ENCODE measurements around the gene GYG1. TPM values are rescaled to one million over a fixed set of nuclear protein-coding genes. Genes with fewer than 3 reads are reported as not detected.

Gene GYG1
- total and polyA plus RNA-seq, 2 experiments from 2014 or later: 33.2 to 40.9 TPM

DNA sequence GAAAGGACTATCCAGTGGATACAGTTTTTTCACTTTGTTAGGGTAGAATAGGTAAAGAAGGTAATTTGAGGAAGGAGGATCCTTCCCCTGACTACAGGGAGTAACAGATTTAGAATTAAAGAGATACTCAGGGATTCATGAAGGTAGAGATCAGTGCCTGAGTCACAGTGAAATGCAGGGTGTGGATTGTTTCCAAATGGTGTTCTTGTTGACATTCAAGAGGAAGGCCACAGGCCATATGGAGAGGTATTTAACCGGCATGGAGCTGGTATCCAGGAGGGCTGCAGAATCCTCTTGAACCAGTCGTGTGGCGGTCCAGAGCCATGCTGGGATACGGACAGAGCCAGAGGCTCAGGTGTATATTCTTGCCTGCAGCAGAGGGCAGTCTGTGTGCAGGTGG, 28.2 kb downstream of the GYG1 start:
- H3K4me3 Mint-ChIP-seq: no peak overlapping the region
- H3K27ac ChIP-seq (ENCODE audit: low read depth): peak overlapping the region; percentile 91
- H4K20me1 ChIP-seq (replicated peaks; ENCODE audit: insufficient read depth): no peaks in the 10 kb centered on the region
- no peaks in the 10 kb centered on the region for H3F3A ChIP-seq (replicated peaks; ENCODE audit: low read depth)
- H2AFZ ChIP-seq: no peak overlapping the region
- peaks cover 11% of the 10 kb centered on the region for H3K27me3 Mint-ChIP-seq (ENCODE audit: insufficient read depth, low read depth, poor library complexity)
- DNase-seq (ENCODE audit: low spot score) (peak; percentile 17), ATAC-seq (peak; percentile 33)
- peaks cover 46% of the 10 kb centered on the region for H3K36me3 Mint-ChIP-seq (ENCODE audit: low read depth)
- no peaks in the 10 kb centered on the region for H3K79me2 ChIP-seq (replicated peaks; ENCODE audit: insufficient read depth)
- no peaks in the 10 kb centered on the region for H3K9me2 ChIP-seq (ENCODE audit: insufficient read depth)
- TF ChIP-seq POLR2AphosphoS5 (IDR thresholded peaks at IDR 0.05; ENCODE audit: low read depth) (no peak), ZNF331 (CRISPR knock-in tag; IDR thresholded peaks at IDR 0.05; ENCODE audit: low read depth) (no peak), ZNF114 (CRISPR knock-in tag; IDR thresholded peaks at IDR 0.05) (no peak), EZH2phosphoT487 (IDR thresholded peaks at IDR 0.05; ENCODE audit: unreplicated experiment) (no peak), STAT1 (IDR thresholded peaks at IDR 0.05; ENCODE audit: unreplicated experiment) (no peak)
- TF ChIP-seq, protein P1, sequence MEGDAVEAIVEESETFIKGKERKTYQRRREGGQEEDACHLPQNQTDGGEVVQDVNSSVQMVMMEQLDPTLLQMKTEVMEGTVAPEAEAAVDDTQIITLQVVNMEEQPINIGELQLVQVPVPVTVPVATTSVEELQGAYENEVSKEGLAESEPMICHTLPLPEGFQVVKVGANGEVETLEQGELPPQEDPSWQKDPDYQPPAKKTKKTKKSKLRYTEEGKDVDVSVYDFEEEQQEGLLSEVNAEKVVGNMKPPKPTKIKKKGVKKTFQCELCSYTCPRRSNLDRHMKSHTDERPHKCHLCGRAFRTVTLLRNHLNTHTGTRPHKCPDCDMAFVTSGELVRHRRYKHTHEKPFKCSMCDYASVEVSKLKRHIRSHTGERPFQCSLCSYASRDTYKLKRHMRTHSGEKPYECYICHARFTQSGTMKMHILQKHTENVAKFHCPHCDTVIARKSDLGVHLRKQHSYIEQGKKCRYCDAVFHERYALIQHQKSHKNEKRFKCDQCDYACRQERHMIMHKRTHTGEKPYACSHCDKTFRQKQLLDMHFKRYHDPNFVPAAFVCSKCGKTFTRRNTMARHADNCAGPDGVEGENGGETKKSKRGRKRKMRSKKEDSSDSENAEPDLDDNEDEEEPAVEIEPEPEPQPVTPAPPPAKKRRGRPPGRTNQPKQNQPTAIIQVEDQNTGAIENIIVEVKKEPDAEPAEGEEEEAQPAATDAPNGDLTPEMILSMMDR (conservative IDR thresholded peaks at IDR 0.05; ENCODE audit: low read depth in 2 of 2): peak in 1 of 2 experiments; percentile 27; a peak in 1 of 4 replicates
- no peaks in the 10 kb centered on the region for H3K27me3 ChIP-seq (ENCODE audit: insufficient read depth)
- peak overlapping the region; percentile 48; the same call in 1 of the 2 replicates for H3K4me2 ChIP-seq
- H3K27ac Mint-ChIP-seq: peak overlapping the region; percentile 89
- H3K4me1 ChIP-seq (ENCODE audit: insufficient read depth): peaks cover 26% of the 10 kb centered on the region
- H3K36me3 ChIP-seq (ENCODE audit: insufficient read depth): peaks cover 9% of the 10 kb centered on the region
- H3K4me3 ChIP-seq: no peak overlapping the region
- peaks cover 13% of the 10 kb centered on the region for H3K9me3 Mint-ChIP-seq
- peaks cover 44% of the 10 kb centered on the region for H3K4me1 Mint-ChIP-seq

DNA sequence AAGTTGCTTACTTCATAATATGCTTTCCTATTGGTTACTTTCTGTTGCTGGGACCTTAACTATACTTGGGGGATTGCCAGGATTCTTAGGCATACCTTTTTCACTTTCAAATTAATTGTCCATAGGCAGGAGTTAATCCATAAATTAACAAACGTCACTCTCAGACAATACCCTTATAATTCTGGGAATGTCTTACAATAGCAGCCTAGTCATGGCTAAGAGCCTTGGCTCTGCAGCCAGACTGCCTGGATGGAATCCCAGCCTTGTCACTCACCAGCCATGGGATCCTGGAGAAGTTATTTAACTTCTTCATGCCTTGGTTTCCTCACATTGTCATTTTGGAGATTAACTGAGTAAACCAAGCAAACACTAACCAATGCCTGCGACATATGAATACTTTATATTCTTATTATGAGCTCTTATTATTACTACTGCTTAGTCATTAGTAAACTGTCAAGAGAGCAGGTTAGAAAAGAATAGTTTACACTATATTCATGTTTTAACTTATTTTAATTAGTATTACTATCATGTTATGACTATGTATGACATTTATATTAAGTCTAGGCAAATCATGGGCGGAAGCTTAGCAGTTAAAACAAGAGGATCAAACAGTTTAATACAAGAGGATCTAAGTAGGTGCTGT, 29.0 kb downstream of the GYG1 start:
- Mint-ChIP-seq H3K4me3 (peak overlapping the region; percentile 46), H3K36me3 (ENCODE audit: low read depth) (peaks cover 47% of the 10 kb centered on the region), H3K4me1 (peaks cover 41% of the 10 kb centered on the region), H3K27ac (peak overlapping the region; percentile 96), H3K27me3 (ENCODE audit: insufficient read depth, low read depth, poor library complexity) (peaks cover 11% of the 10 kb centered on the region), H3K9me3 (peaks cover 20% of the 10 kb centered on the region)
- Histone ChIP-seq H3K9me2 (ENCODE audit: insufficient read depth) (no peaks in the 10 kb centered on the region), H3K4me1 (ENCODE audit: insufficient read depth) (peaks cover 26% of the 10 kb centered on the region), H2AFZ (no peak overlapping the region), H3K4me2 (peak overlapping the region; percentile 48), H3K4me3 (no peak overlapping the region; the same call in 1 of the 2 replicates), H4K20me1 (replicated peaks; ENCODE audit: insufficient read depth) (no peaks in the 10 kb centered on the region), H3K36me3 (ENCODE audit: insufficient read depth) (peaks cover 15% of the 10 kb centered on the region), H3F3A (replicated peaks; ENCODE audit: low read depth) (no peaks in the 10 kb centered on the region), H3K27me3 (ENCODE audit: insufficient read depth) (no peaks in the 10 kb centered on the region), H3K79me2 (replicated peaks; ENCODE audit: insufficient read depth) (no peaks in the 10 kb centered on the region), H3K27ac (ENCODE audit: low read depth) (peak overlapping the region; percentile 91)
- no peak for DNase-seq (ENCODE audit: low spot score)
- ATAC-seq: peak; percentile 12; the same call in 1 of the 3 replicates
- no peak for TF ChIP-seq CREB1 (CRISPR knock-in tag; IDR thresholded peaks at IDR 0.05; ENCODE audit: low read depth)
- TF ChIP-seq EZH2 (IDR thresholded peaks at IDR 0.05; ENCODE audit: low read depth, unreplicated experiment): no peak
- TF ChIP-seq, protein P1 (conservative IDR thresholded peaks at IDR 0.05; ENCODE audit: low read depth in 2 of 2): no peak
- no peak for TF ChIP-seq ZNF331 (CRISPR knock-in tag; IDR thresholded peaks at IDR 0.05; ENCODE audit: low read depth)
- TF ChIP-seq ZNF462 (CRISPR knock-in tag; IDR thresholded peaks at IDR 0.05): no peak
